A549 (cell line): ENCODE results near the gene EYA2.

Experiments
- CEBPB ChIP-seq, 2 experiments: fragments of >200 bp in 1 of 2; sonication (Bioruptor Twin) in 1 of 2; formaldehyde crosslinking in 1 of 2; IDR thresholded peaks; 2 replicates each; pipeline ENCODE4 v1.6.1; 2012 to 2016
- MYC ChIP-seq: IDR thresholded peaks from 2 replicates; pipeline ENCODE4 v1.6.1; 2012; ENCODE audit warnings: mild to moderate bottlenecking, inconsistent platforms, low read length, improper control_type of control experiment, borderline replicate concordance

DNA sequence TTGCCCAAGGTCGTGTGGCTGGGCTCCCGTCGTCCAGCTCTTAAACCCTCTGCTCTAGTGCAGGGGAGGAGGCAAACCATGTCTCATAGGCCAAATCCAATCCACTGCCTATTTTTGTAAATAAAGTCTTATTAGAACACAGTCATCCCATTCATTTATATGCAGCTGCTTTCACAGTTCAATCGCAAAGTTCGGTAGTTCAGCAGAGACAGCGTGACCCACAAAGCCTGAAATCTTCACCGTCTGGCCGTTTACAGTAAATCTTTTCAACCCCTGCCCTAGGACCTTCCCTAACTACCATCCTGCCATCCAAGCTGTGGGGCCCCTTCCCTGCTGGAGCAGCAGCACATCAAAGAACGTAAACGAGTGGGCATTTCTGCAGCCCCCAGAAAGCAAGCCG is 65.9 kb downstream of the EYA2 start:
- TF ChIP-seq CEBPB (IDR thresholded peaks at IDR 0.05) (no peak), MYC (no peak)
